ENCODE measurements around the gene HSFX2. TPM values are rescaled to one million over a fixed set of nuclear protein-coding genes. Genes with fewer than 3 reads are reported as not detected.

HSFX2 gene
- total RNA-seq, 4 donors from 2014 or later = not detected

DNA sequence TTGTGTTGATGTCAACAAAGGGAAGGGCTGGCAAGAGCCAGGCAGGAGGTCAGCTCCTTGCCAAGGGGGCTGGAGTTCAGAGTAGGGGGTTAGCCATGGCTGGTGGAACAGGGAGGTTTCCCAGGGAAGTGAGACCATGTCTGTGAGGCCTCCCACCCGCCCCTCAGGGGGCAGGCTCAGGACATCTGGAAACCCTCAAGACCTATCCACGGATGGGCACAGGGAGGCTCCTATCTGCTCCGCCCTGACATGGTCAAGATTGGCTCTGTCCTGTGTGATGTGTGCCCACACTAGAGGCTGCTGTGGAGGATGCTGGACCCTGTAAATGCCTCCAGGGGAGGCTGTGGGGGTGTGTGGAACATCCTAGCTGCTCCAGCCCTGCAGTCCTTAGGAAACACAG lies 44.5 kb upstream of the HSFX2 start:
- no peaks in the 10 kb centered on the region for H3K4me1 ChIP-seq
- H3K27ac ChIP-seq = no peak overlapping the region
- TF ChIP-seq POLR2AphosphoS5 (IDR thresholded peaks at IDR 0.05) (no peak), EP300 (IDR thresholded peaks at IDR 0.05; ENCODE audit: low read depth) (no peak), POLR2A (IDR thresholded peaks at IDR 0.05) (no peak)
- TF ChIP-seq, protein P1, sequence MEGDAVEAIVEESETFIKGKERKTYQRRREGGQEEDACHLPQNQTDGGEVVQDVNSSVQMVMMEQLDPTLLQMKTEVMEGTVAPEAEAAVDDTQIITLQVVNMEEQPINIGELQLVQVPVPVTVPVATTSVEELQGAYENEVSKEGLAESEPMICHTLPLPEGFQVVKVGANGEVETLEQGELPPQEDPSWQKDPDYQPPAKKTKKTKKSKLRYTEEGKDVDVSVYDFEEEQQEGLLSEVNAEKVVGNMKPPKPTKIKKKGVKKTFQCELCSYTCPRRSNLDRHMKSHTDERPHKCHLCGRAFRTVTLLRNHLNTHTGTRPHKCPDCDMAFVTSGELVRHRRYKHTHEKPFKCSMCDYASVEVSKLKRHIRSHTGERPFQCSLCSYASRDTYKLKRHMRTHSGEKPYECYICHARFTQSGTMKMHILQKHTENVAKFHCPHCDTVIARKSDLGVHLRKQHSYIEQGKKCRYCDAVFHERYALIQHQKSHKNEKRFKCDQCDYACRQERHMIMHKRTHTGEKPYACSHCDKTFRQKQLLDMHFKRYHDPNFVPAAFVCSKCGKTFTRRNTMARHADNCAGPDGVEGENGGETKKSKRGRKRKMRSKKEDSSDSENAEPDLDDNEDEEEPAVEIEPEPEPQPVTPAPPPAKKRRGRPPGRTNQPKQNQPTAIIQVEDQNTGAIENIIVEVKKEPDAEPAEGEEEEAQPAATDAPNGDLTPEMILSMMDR (IDR thresholded peaks at IDR 0.05) = no peak
- DNase-seq = no peak
- in situ Hi-C loops (cut with MboI; ENCODE audit: low pct_ligation_motif_present in 1 of 4, low pct_unique_long_range_greater_than_20kb in 1 of 4, low sequenced_read_pairs in 3 of 4) = loop anchor here in 1 of 4 donors (25.0 kb wide), 1 partner anchor 127 kb away; the partner anchor contains the start of gene IDS
- no peak overlapping the region for H3K4me3 ChIP-seq
- H3K9me3 ChIP-seq = no peaks in the 10 kb centered on the region
- WGBS, 2 donors (ENCODE audit: low coverage in 1 of 2) = 75% methylated on average over 3 of the region's 3 CpGs; no CpG with 5 or more reads in 1 of the 2 donors
- no peaks in the 10 kb centered on the region for H3K27me3 ChIP-seq
- no peaks in the 10 kb centered on the region for H3K36me3 ChIP-seq
- intact Hi-C loops (cut with DNase I; ENCODE audit: low total_unique reads) = no loop called here

DNA sequence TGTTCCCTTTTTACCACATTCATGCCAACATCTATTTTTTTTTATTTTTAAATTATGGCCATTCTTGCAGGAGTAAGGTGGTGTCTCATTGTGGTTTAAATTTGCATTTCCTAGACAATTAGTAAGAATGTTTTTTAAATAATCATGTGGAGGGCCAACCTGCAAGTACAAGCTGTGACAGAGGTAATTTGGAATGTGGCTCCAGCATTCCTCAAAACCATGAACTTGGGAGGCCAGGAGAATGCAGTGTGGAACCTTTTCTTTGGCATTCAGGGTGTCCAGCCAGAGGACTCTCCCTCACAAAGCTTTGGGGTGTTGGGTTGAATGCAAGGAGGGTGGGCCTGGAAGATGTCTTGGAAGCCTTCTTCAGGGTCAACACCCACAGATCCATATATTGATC lies 43.7 kb upstream of the HSFX2 start:
- Histone ChIP-seq H3K36me3 (no peaks in the 10 kb centered on the region), H3K9me3 (no peaks in the 10 kb centered on the region), H3K4me1 (no peaks in the 10 kb centered on the region), H3K27me3 (no peaks in the 10 kb centered on the region), H3K4me3 (no peak overlapping the region), H3K27ac (no peak overlapping the region)
- no peak for DNase-seq
- in situ Hi-C loops (cut with MboI; ENCODE audit: low pct_ligation_motif_present in 1 of 4, low pct_unique_long_range_greater_than_20kb in 1 of 4, low sequenced_read_pairs in 3 of 4) (loop anchor here in 1 of 4 donors (25.0 kb wide), 1 partner anchor 127 kb away; the partner anchor contains the start of gene IDS), intact Hi-C loops (cut with DNase I; ENCODE audit: low total_unique reads) (no loop called here)
- TF ChIP-seq POLR2AphosphoS5 (IDR thresholded peaks at IDR 0.05) = no peak

DNA sequence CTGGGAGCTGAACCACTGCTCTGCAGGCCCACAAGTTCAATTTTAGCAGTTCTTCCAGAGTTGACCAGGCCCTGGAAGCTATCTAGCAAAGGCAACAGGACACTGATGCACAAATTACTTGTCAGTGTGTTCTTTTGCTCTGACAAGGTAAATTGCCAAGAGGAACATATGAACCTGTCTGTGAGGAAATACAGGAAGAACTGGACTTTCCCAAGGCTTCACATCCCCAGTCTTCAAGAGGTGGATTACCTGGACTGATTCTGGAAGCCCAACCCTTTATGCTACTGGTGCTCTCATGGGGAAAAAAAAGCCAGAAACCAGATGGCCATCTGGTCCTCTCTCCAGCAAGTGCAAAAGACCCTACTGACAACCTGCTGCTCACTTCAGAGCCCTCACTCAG lies 38.4 kb upstream of the HSFX2 start:
- TF ChIP-seq EP300 (IDR thresholded peaks at IDR 0.05; ENCODE audit: low read depth) (no peak), POLR2A (IDR thresholded peaks at IDR 0.05) (no peak), POLR2AphosphoS5 (IDR thresholded peaks at IDR 0.05) (no peak)
- TF ChIP-seq, protein P1 (IDR thresholded peaks at IDR 0.05) = no peak
- intact Hi-C loops (cut with DNase I; ENCODE audit: low total_unique reads) (loop anchor here (5.0 kb wide), 1 partner anchor 424 kb away; no protein-coding TSS in a partner anchor), in situ Hi-C loops (cut with MboI; ENCODE audit: low pct_ligation_motif_present in 1 of 4, low pct_unique_long_range_greater_than_20kb in 1 of 4, low sequenced_read_pairs in 3 of 4) (loop anchor here in 1 of 4 donors (25.0 kb wide), 1 partner anchor 121 kb away; the partner anchor contains the start of gene IDS)
- H3K4me1 ChIP-seq = peaks cover 0 to 15% (median 0%) of the 10 kb centered on the region in 4 donors
- no peaks in the 10 kb centered on the region for H3K36me3 ChIP-seq
- no peaks in the 10 kb centered on the region for H3K9me3 ChIP-seq
- no peak overlapping the region for H3K4me3 ChIP-seq
- no peak for DNase-seq
- H3K27ac ChIP-seq = no peak overlapping the region
- H3K27me3 ChIP-seq = no peaks in the 10 kb centered on the region

DNA sequence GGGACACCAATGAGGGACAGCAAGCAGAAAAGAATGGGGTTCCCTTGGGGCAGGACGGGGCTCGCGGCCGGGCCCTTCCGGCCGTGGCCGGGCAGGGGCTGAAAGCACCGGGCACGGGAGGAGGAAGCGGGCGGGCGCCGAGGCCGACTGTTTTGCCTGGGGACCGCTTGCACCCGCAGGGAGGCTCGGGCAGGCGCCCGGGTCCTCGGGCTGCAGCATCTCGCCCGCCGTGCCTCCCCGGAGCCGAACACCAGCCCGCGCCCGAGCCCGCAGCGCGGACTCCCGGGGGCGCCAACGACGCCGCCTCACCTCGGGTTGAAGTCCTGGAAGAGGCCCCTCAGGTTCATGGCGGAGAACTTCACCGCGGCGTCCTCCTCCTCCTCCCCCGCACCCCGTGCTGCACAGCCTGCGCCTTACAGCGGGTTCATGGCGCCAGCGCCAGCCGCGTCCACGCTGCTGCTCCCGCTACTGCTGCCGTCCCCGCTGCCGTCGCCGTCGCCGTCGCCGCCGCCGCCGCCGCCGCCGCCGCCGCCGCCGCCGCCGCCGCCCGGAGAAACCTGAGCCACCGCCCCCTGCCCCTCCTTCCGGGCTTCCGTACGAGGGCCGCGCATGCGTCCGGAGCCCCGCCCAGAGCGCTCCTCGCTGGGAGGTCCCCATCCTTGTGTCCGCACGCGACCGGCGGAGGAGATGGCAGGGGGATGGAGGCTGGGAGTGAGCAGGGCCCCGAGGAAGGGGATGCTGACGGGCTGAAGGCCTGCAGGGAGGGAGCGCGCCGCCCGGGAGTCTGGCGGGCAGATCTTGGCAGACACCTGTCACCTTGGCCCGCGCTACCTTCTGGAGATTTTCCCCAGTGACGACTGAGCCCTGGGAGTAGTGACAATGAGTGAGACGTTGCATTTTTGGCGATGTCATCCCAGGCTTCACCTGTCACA lies 36.4 kb upstream of the HSFX2 start, which contains the start of gene TMEM185A:
Gene TMEM185A (minus strand): TSS at position 559 of the 932 bp plus-strand sequence. CDS start 212 bp downstream, at position 347.
- H3K27me3 ChIP-seq = no peaks in the 10 kb centered on the region
- peak within 1 kb of the TSS; percentile 80 to 86 (median 84) for H3K27ac ChIP-seq
- 63% methylated on average over 47 of the region's 102 CpGs; no CpG with 5 or more reads in 1 of the 2 donors for WGBS, 2 donors (ENCODE audit: low coverage in 1 of 2)
- no peaks in the 10 kb centered on the region for H3K9me3 ChIP-seq
- H3K4me3 ChIP-seq = peak within 1 kb of the TSS; percentile 65 to 87 (median 80)
- intact Hi-C loops (cut with DNase I; ENCODE audit: low total_unique reads) (loop anchor here (5.0 kb wide), 1 partner anchor 426 kb away; no protein-coding TSS in a partner anchor), in situ Hi-C loops (cut with MboI; ENCODE audit: low pct_ligation_motif_present in 1 of 4, low pct_unique_long_range_greater_than_20kb in 1 of 4, low sequenced_read_pairs in 3 of 4) (loop anchor here in 1 of 4 donors (25.0 kb wide), 1 partner anchor 119 kb away; the partner anchor contains the start of gene IDS)
- H3K4me1 ChIP-seq = peaks cover 0 to 15% (median 0%) of the 10 kb centered on the region in 4 donors
- peak; percentile 79 for DNase-seq
- no peak for TF ChIP-seq POLR2AphosphoS5 (IDR thresholded peaks at IDR 0.05)
- TF ChIP-seq, protein P1 (IDR thresholded peaks at IDR 0.05) = no peak
- TF ChIP-seq POLR2A (IDR thresholded peaks at IDR 0.05) = no peak
- TF ChIP-seq EP300 (IDR thresholded peaks at IDR 0.05; ENCODE audit: low read depth) = no peak
- H3K36me3 ChIP-seq = no peaks in the 10 kb centered on the region

Data from transverse colon (tissue), 4 donors.